Tibial nerve (tissue), 4 donors: ENCODE measurements around the gene CBLIF. TPM values are rescaled to one million over a fixed set of nuclear protein-coding genes. Genes with fewer than 3 reads are reported as not detected.

ENCODE experiments used
- DNase-seq, 2 donors: peaks; one replicate each; pipeline ENCODE4 v3.0.0-alpha.2; 2019; ENCODE audit warnings: low spot score in 2 of 2
- H3K27ac ChIP-seq, 4 donors: fragments of 200-600 bp; sonication (generic) in 3 of 4; one replicate each; pipeline ENCODE4 v1.5.1; 2017 to 2019; ENCODE audit warnings: mild to moderate bottlenecking in 1 of 4
- H3K27me3 ChIP-seq, 2 donors: fragments of 200-600 bp; sonication (generic) in 1 of 2; one replicate each; pipeline versions ENCODE4 v1.5.1 to v1.6.0; 2017 to 2019
- H3K36me3 ChIP-seq, 3 donors: fragments of 200-600 bp; sonication (generic); one replicate each; pipeline ENCODE4 v1.5.1; 2018 to 2019
- H3K4me1 ChIP-seq, 4 donors: fragments of 200-600 bp; sonication (generic) in 3 of 4; one replicate each; pipeline ENCODE4 v1.5.1; 2017 to 2019
- H3K4me3 ChIP-seq, 4 donors: fragments of 200-600 bp; sonication (generic) in 3 of 4; one replicate each; pipeline ENCODE4 v1.5.1; 2017 to 2019; ENCODE audit warnings: mild to moderate bottlenecking in 1 of 4, moderate library complexity in 1 of 4
- H3K9me3 ChIP-seq, 4 donors: fragments of 200-600 bp; sonication (generic) in 3 of 4; one replicate each; pipeline ENCODE4 v1.5.1; 2017 to 2019
- EP300 ChIP-seq, 2 donors: sonication (generic); formaldehyde crosslinking; IDR thresholded peaks; one replicate each; pipeline ENCODE4 v1.6.1; 2017; ENCODE audit warnings: antibody characterized with exemption in 2 of 2, mild to moderate bottlenecking in 1 of 2
- POLR2A ChIP-seq, 2 donors: fragments of 450-650 bp; IDR thresholded peaks; one replicate each; pipeline ENCODE4 v1.6.1; 2017; ENCODE audit warnings: antibody characterized with exemption in 2 of 2, mild to moderate bottlenecking in 2 of 2, moderate library complexity in 2 of 2
- WGBS, 2 donors: methylation state at CpG; one replicate each; pipeline ENCODE4 v1.1.5; 2018; 5-methylcytosine and 5-hydroxymethylcytosine counted together
- total RNA-seq, 4 donors: library from RNA; depleted of rRNA; stranded (reverse); fragments of >200 nt; gene quantifications; one replicate each; pipeline ENCODE4 v1.1.0, GENCODE V29; 2016
- TF ChIP-seq, protein P1 (sequence below), 5 experiments: fragments of 200-600 bp in 3 of 5; fragments of 450-650 bp in 2 of 5; sonication (generic) in 3 of 5; IDR thresholded peaks; one replicate each; pipeline ENCODE4 v1.5.1; 2016 to 2019; ENCODE audit warnings: antibody characterized with exemption in 5 of 5, mild to moderate bottlenecking in 3 of 5, moderate library complexity in 2 of 5

Gene CBLIF
- total RNA-seq, 4 donors from 2014 or later = not detected

- DNase-seq = no peak
- Histone ChIP-seq H3K9me3 (peaks cover 0 to 7% (median 2%) of the 10 kb centered on the region in 4 donors), H3K36me3 (no peaks in the 10 kb centered on the region), H3K4me1 (peaks cover 0 to 8% (median 0%) of the 10 kb centered on the region in 4 donors), H3K27me3 (no peaks in the 10 kb centered on the region), H3K4me3 (no peak overlapping the region), H3K27ac (no peak overlapping the region)
- no peak for TF ChIP-seq EP300 (IDR thresholded peaks at IDR 0.05)
- TF ChIP-seq, protein P1, sequence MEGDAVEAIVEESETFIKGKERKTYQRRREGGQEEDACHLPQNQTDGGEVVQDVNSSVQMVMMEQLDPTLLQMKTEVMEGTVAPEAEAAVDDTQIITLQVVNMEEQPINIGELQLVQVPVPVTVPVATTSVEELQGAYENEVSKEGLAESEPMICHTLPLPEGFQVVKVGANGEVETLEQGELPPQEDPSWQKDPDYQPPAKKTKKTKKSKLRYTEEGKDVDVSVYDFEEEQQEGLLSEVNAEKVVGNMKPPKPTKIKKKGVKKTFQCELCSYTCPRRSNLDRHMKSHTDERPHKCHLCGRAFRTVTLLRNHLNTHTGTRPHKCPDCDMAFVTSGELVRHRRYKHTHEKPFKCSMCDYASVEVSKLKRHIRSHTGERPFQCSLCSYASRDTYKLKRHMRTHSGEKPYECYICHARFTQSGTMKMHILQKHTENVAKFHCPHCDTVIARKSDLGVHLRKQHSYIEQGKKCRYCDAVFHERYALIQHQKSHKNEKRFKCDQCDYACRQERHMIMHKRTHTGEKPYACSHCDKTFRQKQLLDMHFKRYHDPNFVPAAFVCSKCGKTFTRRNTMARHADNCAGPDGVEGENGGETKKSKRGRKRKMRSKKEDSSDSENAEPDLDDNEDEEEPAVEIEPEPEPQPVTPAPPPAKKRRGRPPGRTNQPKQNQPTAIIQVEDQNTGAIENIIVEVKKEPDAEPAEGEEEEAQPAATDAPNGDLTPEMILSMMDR (IDR thresholded peaks at IDR 0.05) = no peak
- no peak for TF ChIP-seq POLR2A (IDR thresholded peaks at IDR 0.05)
- 91 to 93% methylated on average over 2 of the region's 2 CpGs for WGBS, 2 donors
Measured at GRCh38 chr11:59867946-59868345, 22.6 kb upstream of the CBLIF start.

GRCh38 chr11:59866836-59867235 is 21.5 kb upstream of the CBLIF start:
- Histone ChIP-seq H3K27me3 (no peaks in the 10 kb centered on the region), H3K36me3 (no peaks in the 10 kb centered on the region), H3K4me1 (peaks cover 0 to 8% (median 0%) of the 10 kb centered on the region in 4 donors), H3K27ac (peak overlapping the region in 1 of 4 donors; percentile 85), H3K4me3 (no peak overlapping the region), H3K9me3 (peaks cover 0 to 7% (median 2%) of the 10 kb centered on the region in 4 donors)
- WGBS, 2 donors = 30 to 81% methylated on average over 1 of the region's 1 CpG
- TF ChIP-seq, protein P1 (IDR thresholded peaks at IDR 0.05) = no peak
- TF ChIP-seq EP300 (IDR thresholded peaks at IDR 0.05) (no peak), POLR2A (IDR thresholded peaks at IDR 0.05) (no peak)
- DNase-seq = no peak

DNA sequence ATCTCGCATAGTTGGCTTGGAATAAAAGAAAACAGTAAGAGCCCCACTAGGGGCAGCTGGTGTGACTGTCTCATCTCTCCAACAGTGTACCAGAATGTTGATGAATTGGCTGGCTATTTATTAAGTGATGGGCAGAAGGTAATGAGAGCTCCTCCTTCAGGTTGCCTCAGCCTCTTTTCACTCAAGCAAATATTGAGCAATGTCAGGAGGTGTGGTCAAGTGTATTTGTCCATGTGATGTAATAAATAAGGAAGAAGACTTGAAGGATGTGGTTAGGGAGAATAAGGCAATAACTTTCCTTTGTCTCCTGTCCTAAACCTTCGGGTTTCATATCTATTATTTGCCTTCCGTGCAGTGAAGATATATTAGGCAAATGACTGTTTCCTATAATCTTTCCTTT is 21.1 kb upstream of the CBLIF start, which contains the start of gene TCN1:
TSS of gene TCN1 (minus strand) at position 91 of the 400 bp plus-strand sequence. CDS start at position 74, 17 bp downstream.
- no peaks in the 10 kb centered on the region for H3K36me3 ChIP-seq
- no peak for DNase-seq
- TF ChIP-seq, protein P1 (IDR thresholded peaks at IDR 0.05) = no peak
- no peak for TF ChIP-seq EP300 (IDR thresholded peaks at IDR 0.05)
- TF ChIP-seq POLR2A (IDR thresholded peaks at IDR 0.05) = no peak

DNA sequence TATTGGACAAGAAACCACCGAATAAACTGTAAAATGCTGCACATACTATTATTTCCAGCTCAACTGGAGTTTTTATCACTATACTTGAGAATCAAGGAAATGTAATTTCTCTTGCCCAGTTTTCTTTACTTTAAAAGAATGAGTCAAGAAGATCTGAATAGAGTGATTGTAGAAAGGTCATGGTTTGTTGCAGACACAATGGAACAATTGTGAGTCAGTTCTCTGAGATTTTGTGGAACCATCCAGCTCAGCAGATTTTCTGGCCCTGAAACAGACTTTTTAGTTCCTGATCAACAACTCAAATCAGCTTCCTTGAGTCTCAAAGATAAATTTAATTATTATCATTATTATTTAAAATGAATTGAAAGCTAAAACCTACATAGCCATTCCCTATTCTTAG is 19.7 kb upstream of the CBLIF start:
- DNase-seq = no peak
- H3K27ac ChIP-seq = peak overlapping the region in 3 of 4 donors; percentile 10 to 85 (median 78)
- H3K4me3 ChIP-seq = no peak overlapping the region
- no peaks in the 10 kb centered on the region for H3K36me3 ChIP-seq
- peaks cover 0 to 8% (median 0%) of the 10 kb centered on the region in 4 donors for H3K4me1 ChIP-seq
- no peak for TF ChIP-seq POLR2A (IDR thresholded peaks at IDR 0.05)
- TF ChIP-seq EP300 (IDR thresholded peaks at IDR 0.05) = peak in 1 of 2 donors; percentile 33
- H3K9me3 ChIP-seq = no peaks in the 10 kb centered on the region
- WGBS, 2 donors = 37 to 60% methylated on average over 1 of the region's 1 CpG
- H3K27me3 ChIP-seq = no peaks in the 10 kb centered on the region

More for the DNA sequence above, 21.1 kb upstream of the CBLIF start, which contains the start of gene TCN1:
- Histone ChIP-seq H3K27ac (peak within 1 kb of the TSS in 3 of 4 donors; percentile 10 to 85 (median 78)), H3K27me3 (no peaks in the 10 kb centered on the region), H3K4me3 (no peak within 1 kb of the TSS), H3K9me3 (peaks cover 0 to 7% (median 2%) of the 10 kb centered on the region in 4 donors), H3K4me1 (peaks cover 0 to 8% (median 0%) of the 10 kb centered on the region in 4 donors)
- WGBS, 2 donors = 82 to 84% methylated on average over 3 of the region's 3 CpGs

GRCh38 chr11:59862252-59862651 is 17.0 kb upstream of the CBLIF start:
- DNase-seq = no peak
- Histone ChIP-seq H3K27me3 (no peaks in the 10 kb centered on the region), H3K9me3 (no peaks in the 10 kb centered on the region), H3K4me3 (no peak overlapping the region), H3K36me3 (no peaks in the 10 kb centered on the region), H3K4me1 (peaks cover 0 to 8% (median 0%) of the 10 kb centered on the region in 4 donors), H3K27ac (no peak overlapping the region)
- TF ChIP-seq EP300 (IDR thresholded peaks at IDR 0.05) = no peak
- TF ChIP-seq POLR2A (IDR thresholded peaks at IDR 0.05) = no peak
- TF ChIP-seq, protein P1 (IDR thresholded peaks at IDR 0.05) = no peak
- 72 to 76% methylated on average over 3 of the region's 3 CpGs for WGBS, 2 donors
